ENCODE data around the gene CNNM2.
"Not testable (repeated sequence)": the region's sequence is repeated elsewhere in the genome, so short reads cannot be mapped to it uniquely, and the experiment has no call there.

Gene CNNM2

DNA sequence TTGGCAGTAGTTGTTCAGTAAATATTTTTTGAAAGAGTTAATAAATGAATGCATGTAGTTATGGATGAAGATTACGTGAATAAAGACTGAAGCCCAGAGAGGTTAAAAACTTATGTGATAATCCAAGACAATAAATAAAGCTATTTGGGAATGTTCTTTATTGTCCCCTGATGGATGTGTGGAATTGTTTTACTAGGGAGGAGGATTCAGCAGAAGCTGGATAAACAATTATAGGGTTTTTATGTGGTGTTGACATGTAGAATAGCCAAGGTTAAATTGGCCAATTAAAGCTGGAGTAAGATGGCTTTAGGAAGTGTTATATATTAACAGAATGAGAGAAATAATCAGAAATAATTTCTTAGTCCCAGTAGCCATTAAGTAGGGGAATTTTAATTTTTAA is 66.0 kb downstream of the CNNM2 start:
- no peak overlapping the region for H3K27ac ChIP-seq (ENCODE audit: low read depth, low read length)
- H3K27me3 ChIP-seq (ENCODE audit: control insufficient read depth in 1 of 2, insufficient read depth in 2 of 2, low read length in 2 of 2) = no peaks in the 10 kb centered on the region
- H3K4me3 ChIP-seq (ENCODE audit: low read depth in 1 of 2, low read length in 2 of 2) = no peak overlapping the region
- no peaks in the 10 kb centered on the region for H3K36me3 ChIP-seq (ENCODE audit: control insufficient read depth in 1 of 2, insufficient read depth in 2 of 2, low read length in 2 of 2)
- no peak overlapping the region for H3K9ac ChIP-seq (ENCODE audit: low read depth in 1 of 2, low read length in 2 of 2)
- H3K4me1 ChIP-seq (ENCODE audit: control insufficient read depth in 1 of 2, insufficient read depth in 2 of 2, low read length in 2 of 2) = no peaks in the 10 kb centered on the region
- no peaks in the 10 kb centered on the region for H3K9me3 ChIP-seq (ENCODE audit: control insufficient read depth in 1 of 2, low read length in 2 of 2)

DNA sequence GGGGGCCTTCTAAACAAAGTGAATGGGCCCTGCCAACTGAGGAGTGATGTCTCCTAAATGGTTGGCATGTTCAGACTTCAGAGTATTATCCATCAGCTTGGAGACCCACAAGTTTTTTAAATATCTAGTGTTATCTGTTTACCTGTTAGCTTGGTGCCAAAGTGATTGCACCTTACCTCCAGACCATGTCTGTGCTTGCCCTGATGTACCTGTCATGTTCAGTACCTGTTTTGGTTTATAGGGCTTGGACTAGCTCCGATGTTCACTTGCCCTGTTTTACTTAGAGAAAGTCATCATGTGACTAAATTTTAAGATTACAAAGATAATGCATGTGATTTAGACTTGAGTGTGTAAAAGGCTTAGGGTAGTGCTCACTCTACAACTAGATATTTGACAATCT is 67.7 kb downstream of the CNNM2 start:
- Histone ChIP-seq H3K9ac (ENCODE audit: low read depth in 1 of 2, low read length in 2 of 2) (no peak overlapping the region), H3K27me3 (ENCODE audit: control insufficient read depth in 1 of 2, insufficient read depth in 2 of 2, low read length in 2 of 2) (no peaks in the 10 kb centered on the region), H3K36me3 (ENCODE audit: control insufficient read depth in 1 of 2, insufficient read depth in 2 of 2, low read length in 2 of 2) (no peaks in the 10 kb centered on the region), H3K4me3 (ENCODE audit: low read depth in 1 of 2, low read length in 2 of 2) (no peak overlapping the region), H3K9me3 (ENCODE audit: control insufficient read depth in 1 of 2, low read length in 2 of 2) (no peaks in the 10 kb centered on the region), H3K4me1 (ENCODE audit: control insufficient read depth in 1 of 2, insufficient read depth in 2 of 2, low read length in 2 of 2) (no peaks in the 10 kb centered on the region), H3K27ac (ENCODE audit: low read depth, low read length) (no peak overlapping the region)

DNA sequence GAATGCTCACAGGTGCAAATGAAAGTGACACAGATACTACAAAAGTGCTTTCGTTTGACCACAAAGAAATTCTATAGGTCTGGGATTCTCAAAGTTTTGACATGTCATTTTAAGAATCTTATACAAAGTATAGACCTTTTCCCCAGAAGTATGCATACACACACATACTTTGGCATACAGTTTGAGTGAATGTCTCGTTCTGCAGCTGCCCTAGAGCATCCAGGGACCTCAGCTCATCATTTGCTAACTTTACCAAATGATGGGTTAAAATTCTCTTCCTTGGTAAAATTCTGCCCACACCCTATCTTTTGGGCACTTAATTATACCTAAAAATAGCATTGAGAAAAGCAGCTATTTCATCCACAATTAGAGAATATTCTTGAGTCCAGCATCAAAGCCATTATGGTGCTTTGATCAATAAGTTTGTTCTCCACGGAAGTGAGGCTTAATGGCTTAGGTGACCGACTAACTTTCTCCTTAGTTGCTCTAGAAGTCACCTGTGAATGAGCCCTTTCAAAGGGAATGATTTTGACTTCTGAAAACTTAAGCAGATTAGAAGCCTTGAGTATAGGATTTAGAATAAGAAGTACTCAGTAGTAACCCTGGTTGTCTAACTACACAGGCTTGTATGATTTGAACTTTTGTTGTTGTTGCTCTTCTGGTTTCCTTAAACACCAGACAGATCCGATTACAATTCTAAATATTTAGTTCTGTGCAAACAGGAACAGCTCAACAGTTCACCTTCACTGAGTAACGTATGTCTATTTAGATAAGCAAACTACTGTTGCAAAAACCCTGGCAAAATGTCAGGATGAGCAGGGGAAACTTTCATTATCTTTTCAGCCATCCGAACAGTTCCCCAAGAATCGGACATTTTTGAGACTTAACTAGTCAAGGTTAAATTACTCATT is 70.6 kb downstream of the CNNM2 start:
- H3K9me3 ChIP-seq (ENCODE audit: control insufficient read depth in 1 of 2, low read length in 2 of 2) = no peaks in the 10 kb centered on the region
- no peaks in the 10 kb centered on the region for H3K27me3 ChIP-seq (ENCODE audit: control insufficient read depth in 1 of 2, insufficient read depth in 2 of 2, low read length in 2 of 2)
- no peaks in the 10 kb centered on the region for H3K36me3 ChIP-seq (ENCODE audit: control insufficient read depth in 1 of 2, insufficient read depth in 2 of 2, low read length in 2 of 2)
- no peak overlapping the region for H3K27ac ChIP-seq (ENCODE audit: low read depth, low read length)
- no peaks in the 10 kb centered on the region for H3K4me1 ChIP-seq (ENCODE audit: control insufficient read depth in 1 of 2, insufficient read depth in 2 of 2, low read length in 2 of 2)
- no peak overlapping the region for H3K4me3 ChIP-seq (ENCODE audit: low read depth in 1 of 2, low read length in 2 of 2)
- no peak overlapping the region for H3K9ac ChIP-seq (ENCODE audit: low read depth in 1 of 2, low read length in 2 of 2)

DNA sequence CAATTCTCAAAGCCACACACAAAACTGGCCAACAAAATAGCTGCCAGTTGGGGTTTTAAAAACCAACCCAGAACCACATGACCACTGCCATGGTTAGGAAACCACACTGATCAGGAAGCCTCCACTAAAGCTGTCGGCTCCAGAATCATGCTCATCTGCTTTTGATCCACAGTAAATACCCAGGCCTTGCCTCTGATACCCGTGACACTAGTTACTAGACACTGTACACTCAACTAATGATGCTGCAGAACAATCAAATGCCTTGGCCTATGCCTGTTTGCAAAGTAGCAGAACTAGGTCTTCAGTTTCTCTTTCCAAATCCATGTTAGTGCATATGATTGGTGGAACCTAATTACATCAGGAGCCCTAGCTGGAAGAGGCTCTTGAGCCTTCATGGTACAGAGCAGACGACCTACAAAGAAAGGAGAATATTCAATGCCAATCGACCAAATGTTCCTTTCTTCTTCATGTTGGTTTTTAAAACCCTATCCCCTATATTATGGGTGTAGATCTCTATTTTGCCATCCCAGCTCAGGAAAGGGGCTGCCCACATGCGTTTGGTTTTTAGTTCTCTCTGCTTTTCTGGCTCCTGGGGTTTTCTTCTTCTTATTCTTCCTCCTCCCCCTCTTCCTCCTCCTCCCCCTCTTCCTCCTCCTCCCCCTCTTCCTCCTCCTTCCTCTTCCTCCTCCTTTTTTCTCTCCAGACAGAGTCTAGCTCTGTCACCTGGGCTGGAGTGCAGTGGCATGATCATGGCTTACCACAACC is 76.6 kb downstream of the CNNM2 start:
- Histone ChIP-seq H3K27me3 (ENCODE audit: control insufficient read depth in 1 of 2, insufficient read depth in 2 of 2, low read length in 2 of 2) (no peaks in the 10 kb centered on the region), H3K9ac (ENCODE audit: low read depth in 1 of 2, low read length in 2 of 2) (no peak overlapping the region)

DNA sequence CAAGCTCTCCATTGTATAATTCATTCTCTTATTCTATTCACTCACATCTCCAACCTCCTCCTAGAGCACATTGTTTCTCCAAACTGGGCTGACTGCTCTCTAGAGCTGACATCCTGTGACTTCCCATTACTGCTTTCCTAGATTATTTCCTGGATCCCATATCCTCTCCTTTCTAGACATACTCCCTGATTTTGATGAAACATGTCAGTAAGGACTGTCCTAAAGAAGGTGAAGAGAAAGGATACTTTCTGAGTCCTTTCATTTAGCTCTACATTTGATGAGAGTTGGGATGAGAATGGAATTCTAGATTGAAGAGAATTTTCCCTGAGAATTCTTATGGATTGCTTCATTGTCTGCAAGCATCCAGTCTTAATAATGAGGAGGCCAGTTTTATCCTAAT is 78.8 kb downstream of the CNNM2 start:
- Histone ChIP-seq H3K4me3 (ENCODE audit: low read depth in 1 of 2, low read length in 2 of 2) (no peak overlapping the region), H3K9ac (ENCODE audit: low read depth in 1 of 2, low read length in 2 of 2) (no peak overlapping the region), H3K27me3 (ENCODE audit: control insufficient read depth in 1 of 2, insufficient read depth in 2 of 2, low read length in 2 of 2) (no peaks in the 10 kb centered on the region), H3K27ac (ENCODE audit: low read depth, low read length) (no peak overlapping the region), H3K4me1 (ENCODE audit: control insufficient read depth in 1 of 2, insufficient read depth in 2 of 2, low read length in 2 of 2) (no peaks in the 10 kb centered on the region), H3K9me3 (ENCODE audit: control insufficient read depth in 1 of 2, low read length in 2 of 2) (no peaks in the 10 kb centered on the region), H3K36me3 (ENCODE audit: control insufficient read depth in 1 of 2, insufficient read depth in 2 of 2, low read length in 2 of 2) (no peaks in the 10 kb centered on the region)

More for the DNA sequence above, 76.6 kb downstream of the CNNM2 start:
- no peak overlapping the region for H3K27ac ChIP-seq (ENCODE audit: low read depth, low read length)
- no peak overlapping the region for H3K4me3 ChIP-seq (ENCODE audit: low read depth in 1 of 2, low read length in 2 of 2)
- H3K4me1 ChIP-seq (ENCODE audit: control insufficient read depth in 1 of 2, insufficient read depth in 2 of 2, low read length in 2 of 2) = no peaks in the 10 kb centered on the region
- H3K36me3 ChIP-seq (ENCODE audit: control insufficient read depth in 1 of 2, insufficient read depth in 2 of 2, low read length in 2 of 2) = no peaks in the 10 kb centered on the region
- H3K9me3 ChIP-seq (ENCODE audit: control insufficient read depth in 1 of 2, low read length in 2 of 2) = no peaks in the 10 kb centered on the region

DNA sequence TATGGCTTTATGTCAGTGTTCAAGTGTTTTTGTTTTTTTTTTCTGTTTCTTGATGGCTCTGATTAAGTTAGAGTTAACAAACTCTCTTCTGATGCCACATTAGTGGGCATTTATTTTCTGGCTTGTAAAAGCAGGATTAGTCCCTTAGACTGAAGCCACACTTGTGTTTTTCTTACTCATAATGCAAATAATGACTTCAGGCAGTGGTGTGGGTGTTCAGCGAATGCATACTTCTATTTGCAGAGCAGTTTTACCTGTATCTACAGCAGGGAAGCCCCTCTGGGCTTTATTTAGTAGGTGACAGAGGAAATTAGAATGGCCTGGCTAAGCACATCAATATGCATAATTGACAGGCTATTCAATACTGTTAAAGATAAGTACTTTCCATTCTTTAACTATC is 79.9 kb downstream of the CNNM2 start:
- Histone ChIP-seq H3K9me3 (ENCODE audit: control insufficient read depth in 1 of 2, low read length in 2 of 2) (no peaks in the 10 kb centered on the region), H3K9ac (ENCODE audit: low read depth in 1 of 2, low read length in 2 of 2) (no peak overlapping the region), H3K4me1 (ENCODE audit: control insufficient read depth in 1 of 2, insufficient read depth in 2 of 2, low read length in 2 of 2) (no peaks in the 10 kb centered on the region), H3K27me3 (ENCODE audit: control insufficient read depth in 1 of 2, insufficient read depth in 2 of 2, low read length in 2 of 2) (no peaks in the 10 kb centered on the region), H3K36me3 (ENCODE audit: control insufficient read depth in 1 of 2, insufficient read depth in 2 of 2, low read length in 2 of 2) (no peaks in the 10 kb centered on the region), H3K4me3 (ENCODE audit: low read depth in 1 of 2, low read length in 2 of 2) (no peak overlapping the region), H3K27ac (ENCODE audit: low read depth, low read length) (no peak overlapping the region)

DNA sequence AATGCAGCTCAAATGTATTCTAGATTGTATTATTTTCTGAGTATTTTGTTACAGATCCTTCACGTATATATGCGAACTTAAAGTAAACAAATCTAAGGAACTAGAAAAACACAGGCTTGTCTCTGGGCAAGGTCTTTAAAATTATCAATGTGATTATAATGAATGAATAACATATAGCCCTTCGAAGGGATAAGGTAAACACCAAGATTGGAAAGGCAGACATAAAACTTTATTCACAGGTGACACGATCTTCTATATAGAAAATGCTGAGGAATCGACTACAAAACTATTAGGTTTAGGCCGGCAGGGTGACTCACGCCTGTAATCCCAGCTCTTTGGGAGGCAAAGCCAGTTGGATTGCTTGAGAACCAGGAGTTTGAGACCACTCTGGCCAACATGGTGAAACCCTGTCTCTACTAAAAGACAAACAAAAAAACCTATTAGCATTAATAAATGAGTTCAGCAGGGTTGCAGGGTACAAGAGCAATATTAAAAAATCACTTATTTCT is 80.4 kb downstream of the CNNM2 start:
- no peaks in the 10 kb centered on the region for H3K9me3 ChIP-seq (ENCODE audit: control insufficient read depth in 1 of 2, low read length in 2 of 2)
- H3K9ac ChIP-seq (ENCODE audit: low read depth in 1 of 2, low read length in 2 of 2) = no peak overlapping the region
- no peaks in the 10 kb centered on the region for H3K4me1 ChIP-seq (ENCODE audit: control insufficient read depth in 1 of 2, insufficient read depth in 2 of 2, low read length in 2 of 2)
- H3K4me3 ChIP-seq (ENCODE audit: low read depth in 1 of 2, low read length in 2 of 2) = no peak overlapping the region
- no peaks in the 10 kb centered on the region for H3K27me3 ChIP-seq (ENCODE audit: control insufficient read depth in 1 of 2, insufficient read depth in 2 of 2, low read length in 2 of 2)
- no peak overlapping the region for H3K27ac ChIP-seq (ENCODE audit: low read depth, low read length)
- no peaks in the 10 kb centered on the region for H3K36me3 ChIP-seq (ENCODE audit: control insufficient read depth in 1 of 2, insufficient read depth in 2 of 2, low read length in 2 of 2)

DNA sequence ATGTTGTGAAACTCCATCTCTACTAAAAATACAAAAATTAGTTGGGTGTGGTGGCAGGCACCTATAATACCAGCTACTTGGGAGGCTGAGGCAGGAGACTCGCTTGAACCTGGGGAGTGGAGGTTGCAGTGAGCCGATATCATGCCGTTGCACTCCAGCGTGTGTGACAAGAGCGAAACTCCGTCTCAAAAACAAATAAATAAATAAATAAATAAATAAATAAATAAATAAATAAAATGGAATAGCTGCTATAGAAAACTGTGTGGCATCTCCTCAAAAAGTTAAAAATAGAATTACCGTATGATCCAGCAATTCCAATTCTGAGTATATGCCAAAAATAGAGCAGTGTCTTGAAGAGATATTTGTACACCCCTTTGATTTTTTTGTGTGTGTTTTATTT is 82.0 kb downstream of the CNNM2 start:
- H3K27ac ChIP-seq (ENCODE audit: low read depth, low read length); H3K36me3 ChIP-seq (ENCODE audit: control insufficient read depth in 1 of 2, insufficient read depth in 2 of 2, low read length in 2 of 2); H3K4me1 ChIP-seq (ENCODE audit: control insufficient read depth in 1 of 2, insufficient read depth in 2 of 2, low read length in 2 of 2); H3K4me3 ChIP-seq (ENCODE audit: low read depth in 1 of 2, low read length in 2 of 2); H3K27me3 ChIP-seq (ENCODE audit: control insufficient read depth in 1 of 2, insufficient read depth in 2 of 2, low read length in 2 of 2); H3K9me3 ChIP-seq (ENCODE audit: control insufficient read depth in 1 of 2, low read length in 2 of 2); H3K9ac ChIP-seq (ENCODE audit: low read depth in 1 of 2, low read length in 2 of 2): not testable (repeated sequence)

DNA sequence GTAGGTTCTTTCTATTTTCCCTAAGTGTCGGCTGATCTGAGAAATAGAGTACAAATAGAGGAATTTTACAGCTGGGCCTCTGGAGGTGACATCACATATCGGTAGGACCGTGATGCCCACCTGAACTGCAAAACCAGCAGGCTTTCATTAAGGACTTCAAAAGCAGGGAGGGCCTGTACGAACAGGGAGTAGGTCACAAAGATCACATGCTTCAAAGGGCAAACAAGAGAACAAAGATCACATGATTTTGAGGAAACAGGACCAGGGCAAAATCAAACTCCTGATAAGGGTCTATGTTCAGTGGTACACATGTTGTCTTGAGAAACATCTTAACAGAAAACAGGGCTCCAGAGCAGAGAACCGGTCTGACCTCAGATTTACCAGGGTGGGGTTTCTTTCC is 88.9 kb downstream of the CNNM2 start:
- Histone ChIP-seq H3K9ac (ENCODE audit: low read depth in 1 of 2, low read length in 2 of 2) (no peak overlapping the region), H3K4me1 (ENCODE audit: control insufficient read depth in 1 of 2, insufficient read depth in 2 of 2, low read length in 2 of 2) (no peaks in the 10 kb centered on the region), H3K27ac (ENCODE audit: low read depth, low read length) (no peak overlapping the region), H3K36me3 (ENCODE audit: control insufficient read depth in 1 of 2, insufficient read depth in 2 of 2, low read length in 2 of 2) (no peaks in the 10 kb centered on the region), H3K9me3 (ENCODE audit: control insufficient read depth in 1 of 2, low read length in 2 of 2) (peaks cover 0 to 4% of the 10 kb centered on the region in 2 donors), H3K4me3 (ENCODE audit: low read depth in 1 of 2, low read length in 2 of 2) (no peak overlapping the region), H3K27me3 (ENCODE audit: control insufficient read depth in 1 of 2, insufficient read depth in 2 of 2, low read length in 2 of 2) (no peaks in the 10 kb centered on the region)

DNA sequence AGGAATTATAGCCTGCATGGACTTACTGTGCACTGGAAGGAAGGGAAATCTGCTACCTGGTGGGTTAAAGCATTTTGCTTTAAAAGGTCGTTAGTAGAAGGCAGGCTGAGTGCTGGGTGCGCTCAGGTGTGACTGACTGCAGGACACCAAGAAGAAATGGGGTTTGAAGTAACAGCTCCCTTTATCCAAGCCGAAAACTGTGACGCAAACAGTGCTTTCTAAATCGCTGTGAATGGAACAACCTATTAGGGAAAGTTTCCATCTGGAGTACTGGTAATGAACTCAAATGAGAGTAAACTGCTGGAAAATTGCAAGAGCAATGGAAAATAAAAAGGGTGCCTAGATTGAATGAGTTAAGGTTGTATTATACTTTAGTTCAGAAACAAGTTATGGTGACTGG is 95.3 kb downstream of the CNNM2 start:
- Histone ChIP-seq H3K9ac (ENCODE audit: low read depth in 1 of 2, low read length in 2 of 2) (no peak overlapping the region), H3K36me3 (ENCODE audit: control insufficient read depth in 1 of 2, insufficient read depth in 2 of 2, low read length in 2 of 2) (no peaks in the 10 kb centered on the region), H3K9me3 (ENCODE audit: control insufficient read depth in 1 of 2, low read length in 2 of 2) (no peaks in the 10 kb centered on the region), H3K4me1 (ENCODE audit: control insufficient read depth in 1 of 2, insufficient read depth in 2 of 2, low read length in 2 of 2) (no peaks in the 10 kb centered on the region), H3K4me3 (ENCODE audit: low read depth in 1 of 2, low read length in 2 of 2) (no peak overlapping the region), H3K27me3 (ENCODE audit: control insufficient read depth in 1 of 2, insufficient read depth in 2 of 2, low read length in 2 of 2) (no peaks in the 10 kb centered on the region), H3K27ac (ENCODE audit: low read depth, low read length) (no peak overlapping the region)

Measured in duodenal mucosa (tissue), 2 donors.